CD4-positive, alpha-beta T cell treated with Interferon alpha-2 for 1 hour (primary cell): ENCODE measurements around the gene EEFSEC.

Experiments used
- DNase-seq, 2 donors: peaks; one replicate each; pipeline ENCODE4 v3.0.0-alpha.2; 2020 to 2022

Gene EEFSEC

GRCh38 chr3:128339491-128340012, 186.3 kb downstream of the EEFSEC start:
- DNase-seq, result no peak

DNA sequence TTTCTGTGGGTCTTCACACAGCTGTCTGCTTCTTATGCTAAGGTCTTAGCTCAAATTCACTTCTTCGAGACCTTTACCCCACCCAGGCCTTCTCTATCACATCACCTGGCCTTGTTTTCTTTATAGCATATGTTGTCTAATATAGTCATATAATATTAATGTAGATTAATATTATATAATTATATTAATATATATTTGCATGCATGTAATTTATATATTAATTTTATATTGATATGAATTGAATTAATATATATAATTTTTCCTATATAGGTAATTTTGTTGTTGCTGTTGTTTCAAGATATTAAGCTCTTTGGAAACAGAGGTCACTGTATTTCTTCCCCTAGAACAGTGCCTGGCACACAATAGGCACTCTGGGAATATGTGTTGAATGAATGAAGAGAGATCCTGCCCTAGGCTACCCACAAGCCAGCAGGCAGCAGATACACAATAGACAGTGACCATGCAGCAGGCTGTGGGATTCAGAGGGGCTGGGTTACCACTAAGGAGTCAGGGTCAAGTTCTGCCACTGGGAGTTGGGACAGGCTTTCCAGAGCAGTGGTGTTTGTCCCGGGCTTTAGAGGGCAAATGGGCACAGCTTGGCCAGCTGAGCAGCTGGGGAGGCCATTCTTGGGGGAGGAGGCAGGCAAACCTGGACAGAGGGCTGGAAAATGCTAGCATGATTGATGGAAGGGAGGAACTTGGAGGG, 187.1 kb downstream of the EEFSEC start:
- DNase-seq, result no peak

GRCh38 chr3:128340904-128341555, 187.7 kb downstream of the EEFSEC start:
- DNase-seq, result no peak

DNA sequence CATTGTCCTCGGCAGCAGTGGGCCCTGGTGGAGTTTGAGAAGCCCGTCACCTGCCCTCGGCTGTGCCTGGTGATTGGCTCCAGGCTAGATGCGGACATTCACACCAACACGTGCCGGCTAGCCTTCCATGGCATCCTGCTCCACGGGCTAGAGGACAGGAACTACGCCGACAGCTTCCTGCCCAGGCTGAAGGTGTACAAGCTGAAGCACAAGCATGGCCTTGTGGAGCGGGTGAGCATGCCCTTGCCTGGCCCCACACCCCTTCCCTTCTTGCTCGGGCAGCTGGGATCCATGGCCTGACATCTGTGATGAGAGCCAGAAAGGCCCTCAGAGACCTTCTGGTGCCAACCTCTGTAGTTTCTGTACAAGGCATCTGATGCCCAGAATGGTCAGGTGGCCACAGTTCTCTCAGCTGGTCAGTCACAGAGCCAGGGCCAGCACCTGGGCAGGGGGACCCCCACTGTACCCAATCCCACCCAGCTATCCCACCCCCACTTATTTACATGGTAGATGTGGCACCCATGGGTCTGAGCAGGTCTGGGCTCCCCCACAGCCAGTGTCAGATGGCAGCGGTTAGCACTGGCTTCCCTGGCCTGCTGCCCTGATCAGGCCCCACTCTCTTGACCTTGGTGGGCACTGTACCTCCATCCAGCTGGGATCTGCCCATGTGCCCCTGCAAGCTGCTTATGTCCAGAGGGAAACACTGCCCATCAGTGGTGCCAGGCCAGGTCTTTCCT, 188.5 kb downstream of the EEFSEC start:
- DNase-seq, result no peak

GRCh38 chr3:128342701-128343180, 189.5 kb downstream of the EEFSEC start:
- no peak for DNase-seq

DNA sequence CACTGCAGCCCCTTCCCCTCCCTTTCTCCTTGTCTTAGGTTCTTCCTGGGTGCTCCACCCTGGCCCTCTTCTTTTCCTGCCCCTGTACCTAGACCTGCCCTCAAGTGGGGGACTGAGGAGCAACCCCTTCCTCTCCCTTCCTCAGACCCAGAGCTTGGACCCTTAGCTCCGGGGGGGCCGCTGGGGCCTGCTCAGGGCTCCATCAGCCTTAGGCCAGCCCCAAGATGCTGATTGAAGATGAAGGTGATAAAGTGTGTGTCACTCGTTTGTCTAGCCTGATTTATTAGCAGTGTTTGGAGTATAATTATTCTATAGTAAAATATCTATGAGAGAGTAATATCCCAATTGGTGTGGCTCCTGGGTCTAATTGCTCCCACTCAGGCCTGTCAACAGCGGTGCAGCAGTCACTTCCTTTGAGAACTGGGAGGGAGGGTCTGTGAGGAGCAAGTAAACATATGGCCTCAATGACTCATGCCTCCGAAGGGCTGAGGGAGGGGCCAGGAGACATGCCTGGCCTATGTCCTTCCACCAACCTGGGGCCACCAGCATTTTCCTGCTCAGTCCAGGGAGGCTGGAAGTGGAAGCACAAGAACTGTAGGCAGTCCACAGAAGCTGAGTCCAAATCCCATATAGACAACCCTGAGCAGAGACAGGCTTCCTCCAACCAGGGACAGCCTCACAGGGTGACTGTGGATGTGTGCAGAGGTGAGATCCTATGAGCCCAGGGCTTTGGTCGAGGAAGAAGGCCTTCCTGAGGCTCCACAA, 190.2 kb downstream of the EEFSEC start:
- no peak for DNase-seq

- DNase-seq, result no peak
These were observed 190.9 kb downstream of the EEFSEC start for GRCh38 chr3:128344052-128344735.

GRCh38 chr3:128345196-128345595, 191.9 kb downstream of the EEFSEC start:
- DNase-seq, result no peak

DNA sequence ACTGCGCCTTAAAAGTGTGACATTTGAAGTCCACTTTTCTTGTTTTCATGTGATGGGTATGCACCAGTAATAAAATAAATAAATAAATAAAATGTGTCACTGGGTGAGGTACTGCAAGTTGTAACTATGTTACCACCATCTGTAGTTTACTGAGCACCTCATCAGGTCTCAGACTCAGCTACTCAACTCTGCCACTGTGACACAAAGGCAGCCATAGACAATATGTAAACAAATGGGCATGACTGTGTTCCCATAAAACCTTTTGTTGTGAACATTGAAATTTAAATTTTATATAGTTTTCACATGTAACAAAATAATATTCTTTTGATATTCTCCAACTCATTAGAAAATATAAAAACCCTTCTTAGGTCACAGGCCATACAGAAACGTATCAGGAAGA, 193.3 kb downstream of the EEFSEC start:
- DNase-seq, result no peak

GRCh38 chr3:128347282-128347681, 194.0 kb downstream of the EEFSEC start:
- no peak for DNase-seq

DNA sequence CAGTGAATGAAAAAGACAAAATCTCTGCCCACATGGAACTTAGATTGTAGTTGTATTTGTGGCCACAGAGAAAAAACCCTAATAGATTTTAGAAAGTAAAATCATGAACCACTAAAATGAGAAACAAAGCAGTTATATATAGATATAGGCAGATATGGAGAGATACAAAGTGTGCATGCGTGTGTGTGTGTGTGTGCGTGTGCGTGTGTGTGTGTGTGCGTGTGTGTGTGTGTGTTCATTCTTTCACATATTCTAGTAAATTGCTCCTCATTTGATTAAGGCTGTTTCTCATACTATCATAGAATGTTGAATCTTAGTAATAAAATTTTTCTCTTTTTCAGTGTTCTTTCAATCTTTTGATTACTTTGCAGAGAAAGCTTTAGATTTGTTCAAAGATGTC, 194.8 kb downstream of the EEFSEC start:
- DNase-seq, result no peak

DNA sequence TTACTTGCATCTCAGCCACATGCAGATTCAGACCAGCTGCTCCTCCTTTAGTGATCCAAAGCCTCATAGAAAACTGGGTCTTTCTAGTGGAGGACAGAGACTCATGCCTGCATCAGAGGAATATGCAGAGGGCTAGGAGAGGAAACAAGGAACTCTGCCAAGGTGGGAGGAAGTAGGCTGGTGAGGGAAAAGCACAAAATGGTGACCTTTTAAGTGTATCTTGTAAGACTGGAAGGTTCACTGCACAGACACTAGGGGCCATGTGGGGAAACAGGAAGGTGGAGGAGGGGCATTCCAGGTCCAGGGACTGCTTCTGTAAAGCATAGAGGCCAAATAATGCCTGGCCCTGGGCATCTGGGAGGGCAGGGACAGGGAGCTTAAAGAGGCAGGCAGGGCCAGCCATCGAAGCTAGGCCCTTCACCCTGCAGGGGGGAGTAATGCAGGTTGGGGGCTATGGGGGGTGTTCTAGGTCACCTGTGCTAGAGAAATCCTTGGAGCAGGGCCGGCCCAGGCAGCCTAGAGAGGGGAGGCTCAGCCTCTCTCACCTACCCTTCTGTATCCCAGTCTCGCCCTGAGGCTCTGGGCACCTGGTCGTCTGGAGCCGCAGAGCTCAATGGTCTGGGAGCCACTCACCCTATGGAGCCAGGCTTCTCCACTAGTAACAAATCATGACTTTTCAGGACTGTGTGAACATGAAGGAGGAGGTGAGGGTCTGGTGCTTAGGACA, 195.7 kb downstream of the EEFSEC start:
- DNase-seq, result no peak

DNA sequence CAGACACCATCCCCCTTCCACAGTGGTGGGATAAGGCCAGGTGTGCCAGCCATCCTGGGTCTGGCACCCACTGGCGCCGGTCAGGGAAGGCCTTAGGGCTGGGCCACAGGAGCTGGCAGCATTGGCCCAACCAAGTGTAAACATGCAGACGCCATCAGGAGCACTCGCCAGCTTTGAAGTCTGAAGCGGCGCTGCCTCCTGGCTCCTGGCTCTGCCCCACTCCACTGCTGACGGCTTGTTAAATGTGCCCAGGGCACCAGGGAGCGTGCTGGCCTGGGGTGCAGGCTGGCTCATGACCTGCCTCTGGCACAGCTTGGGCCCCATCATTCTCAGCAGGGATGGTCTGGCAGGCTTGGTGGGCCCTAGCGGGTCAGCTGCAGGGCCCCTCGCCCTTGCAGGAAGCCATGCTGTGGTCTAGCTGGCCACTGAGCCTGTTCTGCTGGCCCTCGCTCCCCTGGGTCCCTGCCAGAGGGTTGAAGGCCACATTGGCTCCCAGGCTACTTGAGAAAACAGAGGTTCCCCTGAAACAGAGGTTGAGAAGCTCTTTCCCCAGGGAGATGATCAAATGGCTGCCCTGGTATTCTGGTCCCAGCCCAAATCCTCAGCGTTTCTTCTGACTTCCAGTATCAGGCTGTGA, 196.8 kb downstream of the EEFSEC start:
- no peak for DNase-seq

GRCh38 chr3:128351546-128351945, 198.3 kb downstream of the EEFSEC start:
- no peak for DNase-seq

- DNase-seq, result no peak
These were observed 199.0 kb downstream of the EEFSEC start for GRCh38 chr3:128352326-128352725.

GRCh38 chr3:128353361-128353965, 200.2 kb downstream of the EEFSEC start:
- no peak for DNase-seq

GRCh38 chr3:128353991-128354687, 200.9 kb downstream of the EEFSEC start:
- no peak for DNase-seq

GRCh38 chr3:128354788-128355542, 201.7 kb downstream of the EEFSEC start:
- no peak for DNase-seq

GRCh38 chr3:128355543-128355919, 202.2 kb downstream of the EEFSEC start:
- DNase-seq, result no peak
